K562 (cell line): ENCODE results near the gene LRRC43. TPM values are rescaled to one million over a fixed set of nuclear protein-coding genes. Genes with fewer than 3 reads are reported as not detected.
A peak's percentile ranks its signal among the peaks of the same experiment; 100 is the strongest.

Experiments
- ADNP ChIP-seq: fragments of 200-800 bp; sonication (Bioruptor generic); IDR thresholded peaks from 2 replicates; pipeline ENCODE4 v1.6.1; 2016; ENCODE audit warnings: missing genetic modification characterization, missing compliant biosample characterization
- CREB3L1 ChIP-seq: fragments of 450-650 bp; IDR thresholded peaks from 2 replicates; pipeline ENCODE4 v1.6.1; 2014; ENCODE audit warnings: low read depth, mild to moderate bottlenecking, moderate library complexity, borderline replicate concordance
- CREBBP ChIP-seq: IDR thresholded peaks from one replicate; pipeline ENCODE4 v1.6.1; 2012; ENCODE audit warnings: low read depth, mild to moderate bottlenecking, control low read depth, inconsistent platforms, low read length
- CTCF ChIP-seq, 3 experiments: IDR thresholded peaks in 2 of 3; conservative IDR thresholded peaks in 1 of 3; 2 replicates each; pipeline ENCODE4 v1.5.1; 2011 to 2012; ENCODE audit warnings: low read length in 3 of 3, mild to moderate bottlenecking in 3 of 3, control low read depth in 2 of 3, improper control_type of control experiment in 1 of 3, inconsistent platforms in 1 of 3, low read depth in 1 of 3, mixed read lengths in 1 of 3, moderate library complexity in 1 of 3; ENCODE audit not compliant: insufficient read depth in 2 of 3
- ETS2 ChIP-seq: IDR thresholded peaks from 2 replicates; pipeline ENCODE4 v1.6.1; 2016; ENCODE audit warnings: borderline replicate concordance, missing genetic modification characterization, mild to moderate bottlenecking, moderate library complexity, missing compliant biosample characterization; ENCODE audit not compliant: poor library complexity, severe bottlenecking
- HOMEZ ChIP-seq: fragments of 250-450 bp; sonication (Bioruptor Pico); IDR thresholded peaks from 2 replicates; pipeline ENCODE4 v1.4.0; 2020; ENCODE audit warnings: mild to moderate bottlenecking, moderate library complexity
- MEF2D ChIP-seq: conservative IDR thresholded peaks from 2 replicates; pipeline ENCODE4 v1.6.1; 2016; ENCODE audit warnings: low read depth, missing genetic modification characterization, missing compliant biosample characterization
- MYNN ChIP-seq, 2 experiments: sonication (generic); formaldehyde crosslinking in 1 of 2; IDR thresholded peaks; 2 replicates each; pipeline versions ENCODE4 v1.5.0 to v1.6.1; 2016 to 2020; ENCODE audit warnings: antibody characterized with exemption in 1 of 2, missing genetic modification reagents in 1 of 2
- NFIC ChIP-seq: fragments of 450-650 bp; IDR thresholded peaks from 2 replicates; pipeline ENCODE4 v1.6.1; 2017; ENCODE audit warnings: mild to moderate bottlenecking, inconsistent platforms
- NFRKB ChIP-seq: fragments of 450-650 bp; IDR thresholded peaks from 2 replicates; pipeline ENCODE4 v1.6.1; 2016; ENCODE audit warnings: low read depth
- RBBP5 ChIP-seq: fragments of 200-600 bp; sonication (generic); IDR thresholded peaks from 2 replicates; pipeline ENCODE4 v1.6.1; 2012; ENCODE audit warnings: borderline replicate concordance, mild to moderate bottlenecking, low read length, control low read depth, inconsistent platforms; ENCODE audit not compliant: insufficient read depth, poor library complexity, severe bottlenecking
- RBM14 ChIP-seq: fragments of 200-400 bp; formaldehyde crosslinking; IDR thresholded peaks from 2 replicates; pipeline ENCODE4 v1.6.1; 2018; ENCODE audit warnings: low read depth, mild to moderate bottlenecking, low read length, moderate library complexity, borderline replicate concordance; ENCODE audit not compliant: insufficient read depth
- SIN3B ChIP-seq: fragments of 450-650 bp; IDR thresholded peaks from 2 replicates; pipeline ENCODE4 v1.6.1; 2017; ENCODE audit warnings: low read depth, mild to moderate bottlenecking, moderate library complexity
- TCFL5 ChIP-seq: fragments of 250-450 bp; sonication (Bioruptor Pico); conservative IDR thresholded peaks from 2 replicates; pipeline ENCODE4 v1.6.1; 2021; ENCODE audit warnings: mild to moderate bottlenecking, moderate library complexity, matching md5 sums
- USF1 ChIP-seq: sonication (generic); formaldehyde crosslinking; IDR thresholded peaks from 2 replicates; pipeline ENCODE4 v1.9.0; 2022; ENCODE audit warnings: mild to moderate bottlenecking, missing genetic modification reagents
- ZC3H8 ChIP-seq: fragments of 450-650 bp; IDR thresholded peaks from 2 replicates; pipeline ENCODE4 v1.6.1; 2017
- ZNF436 ChIP-seq: fragments of 250-450, 450-650 bp; sonication (Bioruptor Pico); formaldehyde crosslinking; IDR thresholded peaks from 2 replicates; pipeline ENCODE4 v1.7.0; 2020; ENCODE audit warnings: mild to moderate bottlenecking
- ZNF766 ChIP-seq: fragments of 200-800 bp; sonication (Bioruptor generic); conservative IDR thresholded peaks from 2 replicates; pipeline ENCODE4 v1.6.1; 2016; ENCODE audit warnings: missing genetic modification characterization, missing compliant biosample characterization
- ZNF778 ChIP-seq: fragments of 450-650 bp; formaldehyde crosslinking; IDR thresholded peaks from 2 replicates; pipeline ENCODE4 v1.4.0; 2020; ENCODE audit warnings: mild to moderate bottlenecking, moderate library complexity
- ZSCAN32 ChIP-seq: fragments of 450-650 bp; formaldehyde crosslinking; IDR thresholded peaks from 2 replicates; pipeline ENCODE4 v1.4.0; 2020; ENCODE audit warnings: mild to moderate bottlenecking, moderate library complexity
- polyA plus RNA-seq, 8 experiments: library from polyadenylated mRNA; depleted of rRNA in 4 of 8; stranded (reverse) in 5 of 8; unstranded in 3 of 8; fragments of >200 nt; fragmentation: Nextera tagmentation in 2 of 8; fragmentation: Illumina TruSeq in 1 of 8; extraction: Ambion mirVana in 2 of 8; extraction: Trizol in 1 of 8; gene quantifications; 2 replicates each; pipeline versions ENCODE4 v1.2.1 to v1.2.3, GENCODE V29; 2011 to 2014; ENCODE audit warnings: inconsistent platforms in 1 of 8, missing spikeins in 1 of 8
- total RNA-seq, 7 experiments: library from RNA; depleted of rRNA in 6 of 7; stranded (reverse); fragments of >200 nt in 6 of 7; fragmentation: Illumina TruSeq in 2 of 7; extraction: Trizol in 2 of 7; gene quantifications; 2 replicates each; pipeline versions ENCODE4 v1.2.1 to v1.2.3, GENCODE V29; 2011 to 2021; ENCODE audit warnings: low replicate concordance in 1 of 7

Gene LRRC43
- total and polyA plus RNA-seq, 9 of the 15 experiments (the other 6 are each of a cell fraction or from before 2014, with no cell fraction given): 0.19 TPM; not detected in 8

GRCh38 chr12:122190842-122191668 is 8.1 kb downstream of the LRRC43 start (continued):
- TF ChIP-seq MEF2D (tag): no peak
- TF ChIP-seq SIN3B: no peak
- TF ChIP-seq CREB3L1: no peak
- no peak for TF ChIP-seq ZNF778
- TF ChIP-seq RBM14: no peak
- TF ChIP-seq NFIC: no peak
- no peak for TF ChIP-seq HOMEZ (CRISPR knock-in tag)
- no peak for TF ChIP-seq TCFL5
- TF ChIP-seq ZSCAN32: no peak
- peak; percentile 91 to 95 (median 93) for TF ChIP-seq CTCF (IDR thresholded peaks at IDR 0.05 in 2 of 3, conservative IDR thresholded peaks at IDR 0.05 in 1 of 3; ENCODE audit: insufficient read depth in 2 of 3, low read depth in 1 of 3, low read length in 3 of 3)
- no peak for TF ChIP-seq ZNF436
- TF ChIP-seq USF1 (CRISPR knock-in tag): no peak
- TF ChIP-seq ETS2 (tag): no peak
- no peak for TF ChIP-seq CREBBP
- no peak for TF ChIP-seq RBBP5
- no peak for TF ChIP-seq ZC3H8
- no peak for TF ChIP-seq ZNF766
- no peak for TF ChIP-seq NFRKB
- no peak for TF ChIP-seq ADNP (tag)
- TF ChIP-seq MYNN (IDR thresholded peaks at IDR 0.05): no peak
- TF ChIP-seq MYNN (CRISPR knock-in tag; IDR thresholded peaks at IDR 0.05): no peak
